ENCODE data around the gene LHX4.
A peak's percentile ranks its signal among the peaks of the same experiment; 100 is the strongest.

LHX4 gene

GRCh38 chr1:180198196-180198595 lies 31.9 kb upstream of the LHX4 start:
- no peak for DNase-seq

GRCh38 chr1:180198611-180199010 lies 31.5 kb upstream of the LHX4 start:
- no peak for DNase-seq

- DNase-seq = no peak
Observed at GRCh38 chr1:180199018-180199417, 31.0 kb upstream of the LHX4 start.

GRCh38 chr1:180201451-180202200 lies 28.4 kb upstream of the LHX4 start:
- no peak for DNase-seq

GRCh38 chr1:180202588-180202987 lies 27.5 kb upstream of the LHX4 start:
- DNase-seq = peak; percentile 51

GRCh38 chr1:180204231-180204630 lies 25.8 kb upstream of the LHX4 start:
- DNase-seq = no peak

GRCh38 chr1:180206581-180206980 lies 23.5 kb upstream of the LHX4 start:
- no peak for DNase-seq

GRCh38 chr1:180208264-180208663 lies 21.8 kb upstream of the LHX4 start:
- no peak for DNase-seq

- DNase-seq = no peak
Observed at GRCh38 chr1:180210008-180210620, 19.9 kb upstream of the LHX4 start.

- no peak for DNase-seq
Observed at GRCh38 chr1:180211156-180211859, 18.8 kb upstream of the LHX4 start.

- no peak for DNase-seq
Observed at GRCh38 chr1:180211860-180212229, 18.2 kb upstream of the LHX4 start.

GRCh38 chr1:180213401-180214170 lies 16.5 kb upstream of the LHX4 start:
- DNase-seq = no peak

- DNase-seq = no peak
Observed at GRCh38 chr1:180215856-180216625, 14.0 kb upstream of the LHX4 start.

GRCh38 chr1:180217006-180217405 lies 13.1 kb upstream of the LHX4 start:
- no peak for DNase-seq

GRCh38 chr1:180218806-180219765 lies 11.0 kb upstream of the LHX4 start:
- no peak for DNase-seq

- no peak for DNase-seq
Observed at GRCh38 chr1:180219776-180220175, 10.3 kb upstream of the LHX4 start.

- no peak for DNase-seq
Observed at GRCh38 chr1:180221462-180221861, 8.6 kb upstream of the LHX4 start.

- no peak for DNase-seq
Observed at GRCh38 chr1:180224902-180225301, 5.2 kb upstream of the LHX4 start.

GRCh38 chr1:180225403-180225802 lies 4.7 kb upstream of the LHX4 start:
- DNase-seq = no peak

GRCh38 chr1:180227861-180228647 lies 2.0 kb upstream of the LHX4 start:
- DNase-seq = peak; percentile 54
